ENCODE results near the gene XPR1.
"Not testable (repeated sequence)": the region's sequence is repeated elsewhere in the genome, so short reads cannot be mapped to it uniquely, and the experiment has no call there.

XPR1 gene

DNA sequence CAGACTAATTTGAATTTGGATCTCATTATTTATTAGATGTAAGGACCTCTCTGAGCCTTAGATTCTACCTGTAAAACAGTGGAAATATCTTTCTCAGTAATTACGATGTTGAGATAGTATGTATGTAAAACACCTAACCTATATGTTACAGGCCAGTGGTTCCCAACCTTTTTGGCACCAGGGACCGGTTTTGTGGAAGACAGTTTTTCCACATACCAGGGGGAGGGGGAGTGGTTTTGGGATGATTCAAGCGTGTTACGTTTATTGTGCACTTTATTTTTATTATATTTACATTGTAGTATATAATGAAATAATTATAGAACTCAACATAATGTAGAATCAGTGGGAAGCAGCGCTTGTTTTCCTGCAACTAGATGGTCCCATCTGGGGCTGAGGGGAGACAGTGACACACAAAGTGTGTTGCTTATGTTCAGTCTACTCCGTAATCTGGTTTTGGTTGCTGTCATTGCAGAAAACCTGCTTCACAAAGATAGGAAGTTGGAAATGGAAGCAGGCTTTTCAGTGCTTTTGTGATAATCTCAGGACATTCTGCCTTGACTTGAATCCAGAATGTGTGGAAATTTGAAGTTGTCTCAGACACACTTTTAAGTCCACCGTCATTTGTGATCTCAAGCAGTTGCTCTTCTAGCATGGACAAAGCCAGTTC lies 12.8 kb downstream of the XPR1 start:
- DNase-seq, result no peak

DNA sequence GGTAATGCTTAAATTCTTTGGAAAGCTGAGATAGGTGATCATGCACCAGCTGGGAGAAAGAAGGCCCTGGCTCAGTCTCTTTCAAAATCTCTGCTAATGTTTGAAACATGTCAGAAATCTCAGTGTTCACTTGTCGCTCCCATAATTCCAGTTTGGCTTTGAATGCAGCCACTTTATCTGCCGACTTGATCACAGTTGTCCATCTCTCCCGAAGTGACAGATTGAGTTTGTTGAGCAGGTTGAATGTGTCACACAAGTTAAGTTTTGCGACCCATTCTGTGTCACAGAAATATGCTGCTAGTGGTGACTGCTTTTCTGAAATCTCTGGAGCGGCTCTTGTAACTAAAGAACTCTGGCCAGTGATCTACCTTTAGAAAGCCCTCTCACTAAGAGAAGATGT lies 13.4 kb downstream of the XPR1 start:
- DNase-seq, result not testable (repeated sequence)

DNA sequence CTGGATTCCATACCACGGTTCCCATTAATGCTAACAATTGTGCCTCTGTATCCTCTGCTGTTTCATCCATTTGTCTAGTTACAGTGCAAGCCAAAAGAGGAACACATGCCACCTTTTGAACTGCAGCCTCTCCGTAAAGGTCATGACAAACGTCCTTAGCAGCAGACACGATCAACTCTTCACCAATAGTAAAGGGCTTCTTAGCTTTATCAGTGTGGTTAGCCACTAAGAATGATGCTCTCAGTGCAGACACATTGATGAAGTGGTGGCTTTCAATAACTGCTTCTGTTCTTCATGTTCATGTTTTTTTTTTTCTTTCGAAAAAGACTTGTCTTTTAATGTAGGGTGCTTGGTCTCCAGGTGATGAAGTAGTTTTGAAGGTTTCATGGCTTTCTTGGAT lies 14.3 kb downstream of the XPR1 start:
- DNase-seq, result no peak

DNA sequence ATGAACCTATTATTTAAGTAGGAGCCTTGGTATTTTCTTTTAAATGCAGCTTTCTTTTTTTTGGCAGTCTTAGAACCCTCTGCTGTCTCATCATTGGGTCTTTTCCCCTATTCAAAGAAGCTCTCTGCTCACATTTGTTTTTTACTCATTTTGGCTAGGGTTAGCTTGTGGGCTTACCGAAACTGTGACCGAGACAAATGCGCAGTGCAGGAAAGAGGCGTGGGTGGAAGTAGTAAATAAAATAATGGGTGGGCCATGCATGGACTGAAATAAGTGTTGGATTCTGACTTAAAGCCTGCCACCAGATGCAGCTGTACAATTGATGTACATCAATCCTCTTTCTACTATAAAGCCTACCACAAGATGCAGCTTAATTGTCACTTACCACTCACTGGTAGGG lies 14.7 kb downstream of the XPR1 start:
- no peak for DNase-seq

DNA sequence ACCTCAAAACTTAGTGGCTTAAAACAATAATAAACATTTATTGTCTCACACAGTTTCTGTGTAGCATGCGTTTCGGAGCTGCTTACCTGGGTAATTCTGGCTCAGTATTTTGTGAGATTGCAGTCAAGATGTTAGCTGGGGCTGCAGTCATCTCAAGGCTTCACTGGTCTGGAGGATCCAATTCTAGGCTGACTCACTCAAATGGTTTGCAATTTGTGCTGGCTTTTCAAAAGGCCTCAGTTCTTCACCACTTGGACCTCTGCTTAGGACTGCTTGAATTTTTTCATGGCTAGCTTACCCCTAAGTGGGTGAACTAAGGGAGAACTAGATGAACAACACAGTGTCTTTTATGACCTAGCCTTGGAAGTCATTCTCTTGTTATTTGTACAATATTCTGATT lies 21.0 kb downstream of the XPR1 start:
- no peak for DNase-seq

- no peak for DNase-seq
These were observed 30.9 kb downstream of the XPR1 start for GRCh38 chr1:180662709-180663108.

DNA sequence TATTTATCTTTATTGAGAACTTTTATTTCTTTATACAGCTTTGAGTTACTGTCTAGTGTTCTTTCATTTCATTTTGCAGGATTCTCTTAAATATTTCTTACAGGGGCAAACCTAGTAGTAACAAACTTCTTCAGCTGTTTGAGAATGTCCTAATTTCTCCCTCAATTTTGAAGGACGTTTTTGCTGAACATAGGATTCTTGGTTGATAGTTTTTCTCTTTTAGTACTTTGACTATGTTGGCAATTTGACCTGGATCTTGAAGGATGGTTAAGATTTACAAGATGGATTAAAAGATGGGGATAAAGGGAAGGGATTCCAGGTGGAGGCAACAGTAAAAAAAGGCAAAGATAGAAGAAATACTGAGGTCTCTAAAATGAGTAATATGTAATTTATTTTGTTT lies 38.9 kb downstream of the XPR1 start:
- no peak for DNase-seq

- no peak for DNase-seq
These were observed 40.3 kb downstream of the XPR1 start for GRCh38 chr1:180672105-180672504.

GRCh38 chr1:180672505-180672904 lies 40.7 kb downstream of the XPR1 start:
- no peak for DNase-seq

GRCh38 chr1:180674603-180675530 lies 43.0 kb downstream of the XPR1 start:
- DNase-seq, result no peak

DNA sequence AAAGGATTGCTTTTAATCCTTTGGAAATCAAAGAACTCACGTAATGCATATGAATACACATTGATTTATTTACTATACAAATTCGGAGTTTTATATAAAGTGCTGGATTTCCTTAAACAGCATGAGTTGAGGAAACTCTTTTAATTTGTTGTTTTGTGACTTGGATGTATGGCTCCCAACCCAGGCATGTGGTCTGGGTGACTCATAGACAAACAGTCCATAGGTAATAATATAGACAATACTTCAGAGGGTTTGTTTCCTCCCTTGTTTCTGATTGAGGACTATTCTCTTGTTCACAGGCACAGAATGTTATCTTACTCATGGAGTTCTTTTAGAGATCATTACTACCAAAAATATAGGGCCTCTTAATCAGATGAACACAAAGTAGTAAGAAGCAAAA lies 43.8 kb downstream of the XPR1 start:
- no peak for DNase-seq

DNA sequence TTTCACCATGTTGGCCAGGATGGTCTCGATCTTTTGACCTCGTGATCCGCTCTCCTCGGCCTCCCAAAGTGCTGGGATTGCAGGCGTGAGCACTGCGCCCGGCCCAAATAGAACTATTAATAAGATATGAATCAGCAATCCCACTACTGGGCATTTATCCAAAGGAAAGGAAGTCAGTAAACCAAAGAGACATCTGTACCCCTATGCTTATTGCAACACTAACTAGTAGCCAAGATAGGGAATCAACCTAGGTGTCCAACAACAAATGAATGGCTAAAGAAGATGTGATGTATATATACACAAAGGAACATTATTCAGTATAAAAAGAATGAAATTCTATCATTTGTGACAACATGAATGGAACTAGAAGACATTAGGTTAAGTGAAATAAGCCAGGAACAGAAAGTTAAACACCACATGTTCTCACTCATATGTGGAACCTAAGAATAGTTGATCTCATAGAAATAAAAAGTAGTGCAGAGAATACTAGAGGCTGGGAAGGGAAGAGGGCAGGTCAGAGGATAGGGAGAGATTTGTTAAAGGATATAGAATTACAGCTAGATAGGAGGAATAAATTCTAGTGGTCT lies 48.8 kb downstream of the XPR1 start:
- DNase-seq, result no peak

DNA sequence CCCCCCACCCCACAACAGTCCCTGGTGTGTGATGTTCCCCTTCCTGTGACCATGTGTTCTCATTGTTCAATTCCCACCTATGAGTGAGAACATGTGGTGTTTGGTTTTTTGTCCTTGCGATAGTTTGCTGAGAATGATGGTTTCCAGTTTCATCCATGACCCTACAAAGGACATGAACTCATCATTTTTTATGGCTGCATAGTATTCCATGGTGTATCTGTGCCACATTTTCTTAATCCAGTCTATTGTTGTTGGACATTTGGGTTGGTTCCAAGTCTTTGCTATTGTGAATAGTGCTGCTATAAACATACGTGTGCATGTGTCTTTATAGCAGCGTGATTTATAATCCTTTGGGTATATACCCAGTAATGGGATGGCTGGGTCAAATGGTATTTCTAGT lies 51.3 kb downstream of the XPR1 start:
- DNase-seq, result not testable (repeated sequence)

DNA sequence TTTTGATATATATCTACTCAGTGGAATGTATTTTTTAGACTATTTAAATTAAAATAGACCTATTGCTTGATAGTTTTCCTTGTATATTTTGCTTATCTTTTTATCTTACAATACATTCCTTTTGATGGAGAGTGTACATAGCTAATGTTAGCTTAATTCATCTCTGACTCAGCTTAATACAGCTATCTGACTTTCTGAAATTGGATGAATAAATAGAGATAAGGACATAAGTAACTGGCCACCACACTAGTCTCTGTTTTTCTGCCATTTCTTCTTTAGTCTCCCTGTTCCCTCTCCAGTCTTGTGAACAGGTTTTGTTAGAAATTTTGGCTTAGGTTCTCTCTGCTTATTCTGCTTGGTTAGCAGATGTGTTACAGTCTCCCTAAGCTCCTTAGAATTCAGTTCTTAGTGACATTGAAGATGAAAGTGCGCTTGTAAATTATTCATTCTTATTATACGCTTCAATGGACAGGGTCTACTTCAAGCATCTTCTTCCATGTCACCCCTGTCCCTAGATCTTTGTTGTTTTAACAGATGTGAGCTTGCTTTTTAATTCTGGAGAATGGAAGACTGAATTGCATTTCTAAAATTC lies 59.6 kb downstream of the XPR1 start:
- DNase-seq, result no peak

DNA sequence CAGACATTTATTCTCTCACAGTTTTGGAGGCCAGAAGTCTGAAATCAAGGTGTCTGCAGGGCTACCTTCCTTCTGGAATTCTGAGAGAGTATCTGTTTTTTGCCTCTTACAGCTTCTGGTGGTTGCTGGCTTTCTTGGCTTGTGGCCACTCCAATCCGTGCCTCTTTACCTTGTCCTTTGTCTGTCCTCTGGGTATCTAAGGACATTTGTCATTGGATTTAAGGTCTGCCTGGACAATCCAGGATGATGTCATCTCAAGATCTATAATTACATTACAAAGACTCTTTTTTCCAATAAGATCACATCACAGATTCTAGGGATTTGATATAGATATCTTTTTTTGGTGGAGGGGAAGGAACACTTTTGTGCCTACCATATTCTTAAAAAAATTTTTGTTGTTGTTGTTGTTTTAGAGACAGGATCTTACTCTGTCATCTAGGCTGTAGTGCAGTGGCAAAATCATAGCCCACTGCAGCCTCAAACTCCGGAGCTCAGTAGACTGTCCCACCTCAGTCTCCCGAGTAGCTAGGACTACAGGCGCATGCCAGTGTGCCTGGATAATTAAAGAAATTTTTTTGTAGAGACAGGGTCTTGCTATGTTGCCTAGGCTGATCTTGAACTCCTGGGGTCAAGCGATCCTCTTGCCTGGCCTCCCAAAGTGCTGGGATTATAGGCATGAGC lies 61.9 kb downstream of the XPR1 start:
- DNase-seq, result no peak

DNA sequence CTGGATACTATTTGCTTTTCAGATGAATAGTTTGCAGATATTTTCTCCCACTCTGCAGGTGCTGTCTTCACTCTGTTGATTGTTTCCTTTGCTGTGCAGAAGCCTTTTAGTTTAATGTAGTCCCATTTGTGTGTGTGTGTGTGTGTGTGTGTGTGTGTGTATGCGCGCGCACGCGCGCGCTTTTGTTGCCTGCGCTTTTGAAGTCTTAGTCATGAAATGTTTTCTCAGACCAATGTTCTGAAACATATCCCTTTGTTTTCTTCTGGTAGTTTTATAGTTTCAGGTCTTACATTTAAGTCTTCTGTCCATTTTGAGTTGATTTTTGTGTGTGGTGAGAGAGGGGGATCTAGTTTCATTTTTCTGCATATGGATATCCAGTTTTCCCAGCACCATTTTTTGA lies 63.5 kb downstream of the XPR1 start:
- DNase-seq, result no peak

GRCh38 chr1:180696361-180696760 lies 64.5 kb downstream of the XPR1 start:
- no peak for DNase-seq

- DNase-seq, result no peak
These were observed 66.8 kb downstream of the XPR1 start for GRCh38 chr1:180698580-180698979.

- not testable (repeated sequence) for DNase-seq
These were observed 70.6 kb downstream of the XPR1 start for GRCh38 chr1:180702376-180702775.

- not testable (repeated sequence) for DNase-seq
These were observed 78.9 kb downstream of the XPR1 start for GRCh38 chr1:180710746-180711145.

DNA sequence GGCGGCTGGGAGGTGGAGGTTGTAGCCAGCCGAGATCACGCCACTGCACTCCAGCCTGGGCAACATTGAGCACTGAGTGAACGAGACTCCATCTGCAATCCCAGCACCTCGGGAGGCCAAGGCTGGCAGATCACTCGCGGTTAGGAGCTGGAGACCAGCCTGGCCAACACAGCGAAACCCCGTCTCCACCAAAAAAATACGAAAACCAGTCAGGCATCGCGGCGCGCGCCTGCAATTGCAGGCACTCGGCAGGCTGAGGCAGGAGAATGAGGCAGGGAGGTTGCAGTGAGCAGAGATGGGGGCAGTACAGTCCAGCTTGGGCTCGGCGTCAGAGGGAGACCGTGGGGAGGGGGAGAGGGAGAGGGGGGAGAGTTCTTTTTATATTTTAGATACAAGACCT lies 79.4 kb downstream of the XPR1 start:
- DNase-seq, result not testable (repeated sequence)

DNA sequence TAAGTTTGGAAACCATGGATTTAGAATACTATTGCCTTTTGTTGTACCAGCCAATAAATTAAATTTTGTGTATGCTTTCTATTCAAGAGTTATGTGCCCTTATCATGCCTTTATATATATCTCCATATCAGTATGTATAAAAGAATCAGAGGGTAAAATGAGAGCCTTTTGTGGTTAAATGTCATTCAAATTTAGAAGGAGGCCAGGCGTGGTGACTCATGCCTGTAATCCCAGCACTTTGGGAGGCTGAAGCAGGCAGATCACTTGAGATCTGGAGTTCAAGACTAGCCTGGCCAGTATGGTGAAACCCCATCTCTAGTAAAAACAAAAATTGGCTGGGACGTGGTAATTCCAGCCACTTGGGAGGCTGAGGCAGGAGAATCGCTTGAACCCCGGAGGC lies 88.9 kb downstream of the XPR1 start:
- no peak for DNase-seq

DNA sequence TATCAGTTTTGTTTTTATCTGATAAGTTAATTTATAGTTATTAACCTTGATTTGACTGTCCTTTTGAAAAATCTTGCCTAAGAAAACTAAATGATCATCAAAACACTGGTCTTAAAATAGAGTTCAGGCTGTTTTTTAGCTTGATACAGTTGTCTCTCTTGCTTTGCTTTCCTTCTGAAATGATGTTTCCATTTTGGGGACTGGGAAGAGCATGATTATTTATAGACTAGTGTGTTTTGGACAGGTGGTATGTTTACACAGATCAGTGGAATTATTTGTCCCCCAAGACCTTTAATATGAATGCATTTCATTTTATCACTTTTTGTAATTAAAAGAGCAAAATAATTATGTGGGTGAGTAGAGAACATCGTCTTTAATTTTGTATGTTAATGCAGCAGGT lies 90.8 kb downstream of the XPR1 start:
- DNase-seq, result no peak
